HepG2 (cell line): ENCODE results near the gene NARF. TPM values are rescaled to one million over a fixed set of nuclear protein-coding genes. Genes with fewer than 3 reads are reported as not detected.

Source experiments
- ATAC-seq: fragments of 200-7000 bp; cut with Tn5 transposase; 3 replicates; pipeline ENCODE4 v1.9.1; 2020; ENCODE audit warnings: mild to moderate bottlenecking, moderate library complexity
- BruUV-seq: library from RNA; stranded (reverse); fragments of 400-500 nt; replicated peaks from 2 replicates; lab custom pipeline; 2021; lab: Mats Ljungman, UMichigan
- CTCF ChIA-PET: fragments of 300-600 bp; formaldehyde crosslinking; extraction: SDS; loops from one replicate; lab custom pipeline; 2021; ENCODE audit warnings: low total read pairs, inconsistent platforms, low intra/inter-chr PET ratio; lab: Yijun Ruan, JAX
- POLR2A ChIA-PET: fragments of 350-600 bp; sonication (Branson Sonifier 250); formaldehyde crosslinking; loops from one replicate; lab custom pipeline; 2020; ENCODE audit warnings: antibody characterized with exemption, inconsistent platforms; lab: Yijun Ruan, JAX
- DNase-seq: peaks from one replicate; pipeline ENCODE4 v3.0.0-alpha.2; 2015; ENCODE audit warnings: low spot score
- FAIRE-seq: peaks from 3 replicates; lab custom pipeline; 2011; peaks lifted over from hg19 to GRCh38; lab: Jason Lieb, UNC
- H2AFZ ChIP-seq: one replicate; pipeline ENCODE4 v1.6.1; 2011; ENCODE audit warnings: low read length, inconsistent platforms
- H3K27ac ChIP-seq: fragments of 300-600 bp; 3 replicates; pipeline ENCODE4 v1.8.0; 2011; ENCODE audit warnings: mixed run types, mild to moderate bottlenecking, mixed read lengths, low read length, inconsistent platforms; ENCODE audit not compliant: insufficient read depth; ENCODE audit errors: extremely low read length
- H3K27me3 ChIP-seq, 2 experiments: fragments of 200-600 bp in 1 of 2; 2 replicates in 1 of 2; 3 replicates in 1 of 2; pipeline versions ENCODE4 v1.6.0 to v1.8.0; 2011; ENCODE audit warnings: low read length in 2 of 2, mild to moderate bottlenecking in 2 of 2, moderate library complexity in 2 of 2, inconsistent platforms in 1 of 2; ENCODE audit not compliant: insufficient read depth in 2 of 2, control insufficient read depth in 1 of 2
- H3K36me3 ChIP-seq, 2 experiments: fragments of 200-600 bp in 1 of 2; replicated peaks in 1 of 2; 2 replicates in 1 of 2; 3 replicates in 1 of 2; pipeline versions ENCODE4 v1.5.1 to v1.8.0; 2011; ENCODE audit warnings: low read length in 2 of 2, inconsistent platforms in 1 of 2; ENCODE audit not compliant: insufficient read depth in 2 of 2, control insufficient read depth in 1 of 2
- H3K4me1 ChIP-seq: 2 replicates; pipeline ENCODE4 v1.5.1; 2012; ENCODE audit warnings: low read length, inconsistent platforms; ENCODE audit not compliant: insufficient read depth
- H3K4me2 ChIP-seq: 2 replicates; pipeline ENCODE4 v1.6.0; 2011; ENCODE audit warnings: low read depth, low read length, inconsistent platforms
- H3K4me3 ChIP-seq, 3 experiments: fragments of 200-600 bp in 1 of 3; sonication (generic), shearing (Covaris generic) in 1 of 3; replicated peaks in 1 of 3; 2 replicates each; pipeline ENCODE4 v1.5.1; 2011 to 2016; ENCODE audit warnings: low read length in 3 of 3, inconsistent platforms in 2 of 3, low read depth in 2 of 3, mild to moderate bottlenecking in 2 of 3, control low read depth in 1 of 3, mixed read lengths in 1 of 3; ENCODE audit not compliant: insufficient read depth in 1 of 3
- H3K79me2 ChIP-seq: one replicate; pipeline ENCODE4 v1.6.1; 2011; ENCODE audit warnings: low read length, inconsistent platforms; ENCODE audit not compliant: insufficient read depth
- H3K9ac ChIP-seq: 2 replicates; pipeline ENCODE4 v1.6.0; 2011; ENCODE audit warnings: mild to moderate bottlenecking, low read depth, low read length, inconsistent platforms; ENCODE audit not compliant: insufficient read depth
- H3K9me3 ChIP-seq: 2 replicates; pipeline ENCODE4 v1.5.1; 2012; ENCODE audit warnings: mild to moderate bottlenecking, low read length
- H4K20me1 ChIP-seq: 2 replicates; pipeline ENCODE4 v1.6.0; 2011; ENCODE audit warnings: inconsistent platforms, mild to moderate bottlenecking, low read length, moderate library complexity; ENCODE audit not compliant: insufficient read depth
- TOE1 ChIP-seq: sonication (generic); formaldehyde crosslinking; IDR thresholded peaks from 2 replicates; pipeline ENCODE4 v1.4.0; 2020; ENCODE audit warnings: mild to moderate bottlenecking, missing genetic modification reagents
- U2AF2 ChIP-seq: fragments of 200-400 bp; formaldehyde crosslinking; IDR thresholded peaks from 2 replicates; pipeline ENCODE4 v1.6.1; 2017; ENCODE audit warnings: low read depth, mild to moderate bottlenecking, low read length
- ZNF18 ChIP-seq: sonication (generic); formaldehyde crosslinking; IDR thresholded peaks from 2 replicates; pipeline ENCODE4 v1.8.0; 2022; ENCODE audit warnings: mild to moderate bottlenecking, missing genetic modification reagents; ENCODE audit not compliant: insufficient replicate concordance
- WGBS: methylation state at CpG from one replicate; pipeline ENCODE4 v1.1.6; 2017; ENCODE audit warnings: low lambda C conversion rate; 5-methylcytosine and 5-hydroxymethylcytosine counted together
- in situ Hi-C: cut with HindIII; loops from 2 replicates; pipeline ENCODE4 v1.10.0; 2017; ENCODE audit warnings: low pct_unique_long_range_greater_than_20kb; ENCODE audit not compliant: extremely low pct_ligation_motif_present
- intact Hi-C: fragments of 100-400 bp; cut with micrococcal nuclease; formaldehyde crosslinking; loops from one replicate; pipeline ENCODE4 v1.10.0; 2022; ENCODE audit not compliant: unreplicated experiment
- polyA plus RNA-seq, 8 experiments: library from polyadenylated mRNA; depleted of rRNA in 3 of 8; stranded (reverse) in 7 of 8; unstranded in 1 of 8; fragments of >200 nt; fragmentation: Illumina TruSeq in 4 of 8; extraction: Trizol in 4 of 8; gene quantifications; 2 replicates each; pipeline versions ENCODE4 v1.2.1 to v1.2.3, GENCODE V29; 2011 to 2016; ENCODE audit warnings: low read depth in 4 of 8, missing spikeins in 1 of 8, mixed read lengths in 1 of 8; ENCODE audit not compliant: insufficient read depth in 1 of 8
- total RNA-seq, 5 experiments: library from RNA; depleted of rRNA; stranded (reverse); fragments of >200 nt; fragmentation: Illumina TruSeq; extraction: Trizol; gene quantifications; 2 replicates each; pipeline ENCODE4 v1.2.3, GENCODE V29; 2016; ENCODE audit warnings: low read depth in 1 of 5
- TF ChIP-seq, protein P1 (sequence below): sonication (generic); formaldehyde crosslinking; IDR thresholded peaks from 2 replicates; pipeline ENCODE4 v1.5.0; 2020; ENCODE audit warnings: mild to moderate bottlenecking, missing genetic modification reagents, borderline replicate concordance
- TF ChIP-seq, protein P2 (sequence below): sonication (generic); formaldehyde crosslinking; IDR thresholded peaks from 2 replicates; pipeline ENCODE4 v1.4.0; 2020; ENCODE audit warnings: missing genetic modification reagents
- TF ChIP-seq, protein P3 (sequence below): sonication (generic); formaldehyde crosslinking; IDR thresholded peaks from 2 replicates; pipeline ENCODE4 v1.4.0; 2020; ENCODE audit warnings: mild to moderate bottlenecking, missing genetic modification reagents

Gene NARF
- total and polyA plus RNA-seq, 2 of the 13 experiments (the other 11 are each of a cell fraction or from before 2014, with no cell fraction given) = 61.1 to 144 TPM

- ChIA-PET CTCF (no interaction called here), POLR2A (no interaction called here)
- Histone ChIP-seq H3K27ac (no peak overlapping the region), H3K27me3 (no peaks in the 10 kb centered on the region), H3K9me3 (no peaks in the 10 kb centered on the region), H3K4me3 (no peak overlapping the region), H3K4me2 (no peak overlapping the region), H3K9ac (no peak overlapping the region), H4K20me1 (no peaks in the 10 kb centered on the region), H3K4me1 (peaks cover 33% of the 10 kb centered on the region), H3K79me2 (no peaks in the 10 kb centered on the region), H3K36me3 (peaks cover 12 to 25% of the 10 kb centered on the region in 2 experiments), H2AFZ (no peak overlapping the region)
- no peak for FAIRE-seq
- ATAC-seq = no peak
- no TSS peak for BruUV-seq
- WGBS = 95% methylated on average over 21 of the region's 21 CpGs
- in situ Hi-C loops (no loop called here), intact Hi-C loops (no loop called here)
- DNase-seq = no peak
- TF ChIP-seq ZNF18 (CRISPR knock-in tag) = no peak
- TF ChIP-seq TOE1 (CRISPR knock-in tag) = no peak
- no peak for TF ChIP-seq U2AF2
- TF ChIP-seq, protein P1, sequence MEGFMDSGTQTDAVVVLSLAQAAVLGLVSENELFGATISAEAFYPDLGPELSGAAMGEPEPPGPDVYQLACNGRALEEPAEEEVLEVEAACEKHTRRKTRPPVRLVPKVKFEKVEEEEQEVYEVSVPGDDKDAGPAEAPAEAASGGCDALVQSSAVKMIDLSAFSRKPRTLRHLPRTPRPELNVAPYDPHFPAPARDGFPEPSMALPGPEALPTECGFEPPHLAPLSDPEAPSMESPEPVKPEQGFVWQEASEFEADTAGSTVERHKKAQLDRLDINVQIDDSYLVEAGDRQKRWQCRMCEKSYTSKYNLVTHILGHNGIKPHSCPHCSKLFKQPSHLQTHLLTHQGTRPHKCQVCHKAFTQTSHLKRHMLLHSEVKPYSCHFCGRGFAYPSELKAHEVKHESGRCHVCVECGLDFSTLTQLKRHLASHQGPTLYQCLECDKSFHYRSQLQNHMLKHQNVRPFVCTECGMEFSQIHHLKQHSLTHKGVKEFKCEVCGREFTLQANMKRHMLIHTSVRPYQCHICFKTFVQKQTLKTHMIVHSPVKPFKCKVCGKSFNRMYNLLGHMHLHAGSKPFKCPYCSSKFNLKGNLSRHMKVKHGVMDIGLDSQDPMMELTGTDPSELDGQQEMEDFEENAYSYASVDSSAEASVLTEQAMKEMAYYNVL = no peak
- TF ChIP-seq, protein P2, sequence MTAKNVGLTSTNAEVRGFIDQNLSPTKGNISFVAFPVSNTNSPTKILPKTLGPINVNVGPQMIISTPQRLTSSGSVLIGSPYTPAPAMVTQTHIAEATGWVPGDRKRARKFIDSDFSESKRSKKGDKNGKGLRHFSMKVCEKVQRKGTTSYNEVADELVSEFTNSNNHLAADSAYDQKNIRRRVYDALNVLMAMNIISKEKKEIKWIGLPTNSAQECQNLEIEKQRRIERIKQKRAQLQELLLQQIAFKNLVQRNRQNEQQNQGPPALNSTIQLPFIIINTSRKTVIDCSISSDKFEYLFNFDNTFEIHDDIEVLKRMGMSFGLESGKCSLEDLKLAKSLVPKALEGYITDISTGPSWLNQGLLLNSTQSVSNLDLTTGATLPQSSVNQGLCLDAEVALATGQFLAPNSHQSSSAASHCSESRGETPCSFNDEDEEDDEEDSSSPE (CRISPR knock-in tag) = no peak
- TF ChIP-seq, protein P3, sequence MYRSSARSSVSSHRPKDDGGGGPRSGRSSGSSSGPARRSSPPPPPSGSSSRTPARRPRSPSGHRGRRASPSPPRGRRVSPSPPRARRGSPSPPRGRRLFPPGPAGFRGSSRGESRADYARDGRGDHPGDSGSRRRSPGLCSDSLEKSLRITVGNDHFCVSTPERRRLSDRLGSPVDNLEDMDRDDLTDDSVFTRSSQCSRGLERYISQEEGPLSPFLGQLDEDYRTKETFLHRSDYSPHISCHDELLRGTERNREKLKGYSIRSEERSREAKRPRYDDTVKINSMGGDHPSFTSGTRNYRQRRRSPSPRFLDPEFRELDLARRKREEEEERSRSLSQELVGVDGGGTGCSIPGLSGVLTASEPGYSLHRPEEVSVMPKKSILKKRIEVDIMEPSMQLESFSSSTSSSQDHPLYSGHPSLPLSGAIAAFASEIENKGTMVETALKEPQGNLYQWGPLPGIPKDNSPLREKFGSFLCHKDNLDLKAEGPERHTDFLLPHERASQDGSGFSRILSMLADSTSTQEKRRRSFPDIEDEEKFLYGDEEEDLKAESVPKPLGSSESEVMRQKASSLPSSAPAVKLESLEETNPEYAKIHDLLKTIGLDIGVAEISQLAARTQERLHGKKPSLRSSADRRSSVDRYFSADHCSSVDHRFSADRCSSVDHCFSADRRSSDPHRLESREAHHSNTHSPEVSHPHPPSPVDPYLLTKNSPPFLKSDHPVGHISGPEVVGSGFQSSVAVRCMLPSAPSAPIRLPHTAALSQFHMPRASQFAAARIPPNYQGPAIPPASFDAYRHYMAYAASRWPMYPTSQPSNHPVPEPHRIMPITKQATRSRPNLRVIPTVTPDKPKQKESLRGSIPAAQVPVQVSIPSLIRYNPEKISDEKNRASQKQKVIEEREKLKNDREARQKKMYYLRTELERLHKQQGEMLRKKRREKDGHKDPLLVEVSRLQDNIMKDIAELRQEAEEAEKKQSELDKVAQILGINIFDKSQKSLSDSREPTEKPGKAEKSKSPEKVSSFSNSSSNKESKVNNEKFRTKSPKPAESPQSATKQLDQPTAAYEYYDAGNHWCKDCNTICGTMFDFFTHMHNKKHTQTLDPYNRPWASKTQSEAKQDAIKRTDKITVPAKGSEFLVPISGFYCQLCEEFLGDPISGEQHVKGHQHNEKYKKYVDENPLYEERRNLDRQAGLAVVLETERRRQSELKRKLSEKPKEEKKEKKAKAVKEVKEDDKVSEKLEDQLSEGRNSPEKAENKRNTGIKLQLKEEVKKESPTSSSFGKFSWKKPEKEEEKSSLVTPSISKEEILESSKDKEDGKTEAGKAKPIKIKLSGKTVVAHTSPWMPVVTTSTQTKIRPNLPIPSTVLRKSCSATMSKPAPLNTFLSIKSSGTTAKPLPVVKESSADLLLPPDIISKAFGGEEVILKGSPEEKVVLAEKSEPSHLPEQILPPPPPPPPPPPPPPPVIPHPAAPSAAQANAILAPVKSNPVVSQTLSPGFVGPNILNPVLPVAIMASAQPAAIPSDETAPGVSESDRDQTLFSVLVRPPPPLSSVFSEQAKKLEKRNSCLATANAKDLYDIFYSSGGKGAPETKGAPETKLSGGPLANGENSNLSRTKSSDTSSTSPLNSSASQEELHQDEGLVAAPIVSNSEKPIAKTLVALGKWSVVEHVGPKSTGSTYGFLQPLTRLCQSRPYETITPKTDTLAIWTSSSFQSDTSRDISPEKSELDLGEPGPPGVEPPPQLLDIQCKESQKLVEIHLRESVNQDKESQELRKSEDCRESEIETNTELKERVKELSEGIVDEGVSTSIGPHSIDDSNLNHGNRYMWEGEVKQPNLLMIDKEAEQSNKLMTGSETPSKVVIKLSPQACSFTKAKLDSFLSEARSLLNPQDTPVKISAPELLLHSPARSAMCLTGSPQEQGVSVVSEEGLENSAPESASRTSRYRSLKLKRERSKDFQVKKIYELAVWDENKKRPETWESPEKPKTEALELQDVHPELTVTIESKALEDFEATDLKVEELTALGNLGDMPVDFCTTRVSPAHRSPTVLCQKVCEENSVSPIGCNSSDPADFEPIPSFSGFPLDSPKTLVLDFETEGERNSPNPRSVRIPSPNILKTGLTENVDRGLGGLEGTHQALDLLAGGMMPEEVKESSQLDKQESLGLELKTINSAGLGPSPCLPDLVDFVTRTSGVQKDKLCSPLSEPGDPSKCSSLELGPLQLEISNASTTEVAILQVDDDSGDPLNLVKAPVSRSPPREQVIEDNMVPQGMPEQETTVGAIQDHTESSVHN (CRISPR knock-in tag) = no peak
These were observed 31.4 kb downstream of the NARF start for GRCh38 chr17:82489851-82490511.
